H54 (cell line): Measurements from ENCODE around the gene GNAT3.

ENCODE experiments used
- DNase-seq: peaks from one replicate; pipeline ENCODE4 v3.0.0; 2011; ENCODE audit warnings: low spot score, mixed read lengths; ENCODE audit not compliant: insufficient read length
- FAIRE-seq: peaks from 3 replicates; lab custom pipeline; 2011; peaks lifted over from hg19 to GRCh38; lab: Jason Lieb, UNC
- POLR2A ChIP-seq: IDR thresholded peaks from 2 replicates; pipeline ENCODE4 v1.6.1; 2011; ENCODE audit warnings: low read depth, mild to moderate bottlenecking, low read length

The GNAT3 gene

DNA sequence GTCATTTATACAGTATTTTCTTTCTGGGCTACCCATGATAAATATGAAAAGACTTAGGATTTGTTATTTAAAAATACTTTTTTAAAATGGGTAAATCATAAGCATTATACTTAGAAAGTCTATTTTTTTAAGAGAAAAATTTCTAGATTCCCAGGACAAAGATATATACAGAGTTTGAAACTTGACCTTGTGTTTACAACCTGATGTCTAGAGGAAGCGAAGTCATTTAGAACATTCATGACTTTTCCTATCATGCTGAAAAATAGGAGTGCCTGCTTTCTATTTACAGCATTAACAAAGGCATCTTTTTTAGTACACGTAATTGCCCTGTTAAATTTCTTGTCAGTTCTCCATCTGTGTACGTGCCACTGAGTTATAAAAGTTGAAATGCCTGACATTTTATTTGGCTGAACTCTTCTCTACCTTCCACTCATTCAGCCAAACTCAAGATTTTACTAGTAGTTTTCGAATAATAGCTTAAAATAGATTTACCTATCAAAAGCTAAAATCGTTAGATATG, 23.0 kb downstream of the GNAT3 start:
- FAIRE-seq (peak; percentile 33), DNase-seq (no peak)
- no peak for TF ChIP-seq POLR2A

DNA sequence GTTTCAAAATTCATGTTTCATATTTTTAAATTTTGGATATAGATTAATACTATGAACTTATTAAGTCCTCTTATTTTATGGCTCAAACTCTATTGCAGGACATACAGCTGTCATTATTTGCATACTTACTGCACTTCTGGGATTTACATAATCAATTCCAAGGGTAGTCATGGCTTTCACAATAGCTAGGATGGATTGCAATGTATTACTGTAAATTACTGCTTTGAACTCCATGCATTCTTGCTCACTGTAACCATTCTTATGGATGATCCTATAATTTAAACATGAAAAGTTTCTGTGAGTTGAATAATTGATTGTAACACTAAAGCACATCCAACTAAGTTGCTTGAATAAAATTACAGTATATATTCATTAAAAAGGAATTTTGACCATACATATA, 23.5 kb downstream of the GNAT3 start:
- no peak for DNase-seq
- no peak for TF ChIP-seq POLR2A
- FAIRE-seq, result no peak

DNA sequence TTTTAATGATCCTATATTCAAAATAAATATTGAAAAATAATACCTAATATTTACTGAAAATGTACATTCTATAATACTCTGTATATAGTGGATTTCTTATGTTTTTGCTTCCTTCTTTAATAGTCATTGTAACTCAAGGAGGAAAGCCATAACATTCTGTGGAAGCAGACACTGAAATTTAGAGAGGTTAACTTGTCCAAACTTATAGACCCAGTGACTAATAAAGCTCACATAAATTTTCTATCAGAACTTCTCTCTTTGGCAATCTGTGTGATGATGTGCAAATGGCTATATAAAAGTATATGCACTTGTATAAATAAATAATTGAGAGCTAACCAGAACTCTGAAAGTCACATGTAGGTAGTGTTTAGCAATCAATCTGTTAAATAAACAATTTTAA, 26.1 kb downstream of the GNAT3 start:
- DNase-seq, result no peak
- no peak for TF ChIP-seq POLR2A
- FAIRE-seq, result no peak

DNA sequence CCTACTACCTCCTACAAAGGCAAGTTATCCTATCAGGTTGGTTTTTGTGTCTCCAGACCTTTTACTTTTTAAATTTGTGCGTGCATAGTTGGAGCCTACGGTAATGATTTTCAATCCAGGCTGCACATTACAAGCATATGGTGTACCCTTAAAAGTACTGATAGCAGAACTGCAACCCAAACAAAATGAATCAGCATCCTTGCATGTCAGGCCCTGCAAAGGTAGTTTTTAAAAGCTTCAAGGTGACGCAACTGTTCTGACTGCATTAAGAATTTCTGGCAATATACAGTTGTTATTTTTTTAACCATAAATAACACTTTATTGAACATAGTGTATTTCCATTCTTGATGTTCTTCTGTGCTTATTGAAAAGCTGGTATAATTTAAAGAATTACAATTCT, 28.9 kb downstream of the GNAT3 start:
- FAIRE-seq, result peak; percentile 62
- no peak for TF ChIP-seq POLR2A

DNA sequence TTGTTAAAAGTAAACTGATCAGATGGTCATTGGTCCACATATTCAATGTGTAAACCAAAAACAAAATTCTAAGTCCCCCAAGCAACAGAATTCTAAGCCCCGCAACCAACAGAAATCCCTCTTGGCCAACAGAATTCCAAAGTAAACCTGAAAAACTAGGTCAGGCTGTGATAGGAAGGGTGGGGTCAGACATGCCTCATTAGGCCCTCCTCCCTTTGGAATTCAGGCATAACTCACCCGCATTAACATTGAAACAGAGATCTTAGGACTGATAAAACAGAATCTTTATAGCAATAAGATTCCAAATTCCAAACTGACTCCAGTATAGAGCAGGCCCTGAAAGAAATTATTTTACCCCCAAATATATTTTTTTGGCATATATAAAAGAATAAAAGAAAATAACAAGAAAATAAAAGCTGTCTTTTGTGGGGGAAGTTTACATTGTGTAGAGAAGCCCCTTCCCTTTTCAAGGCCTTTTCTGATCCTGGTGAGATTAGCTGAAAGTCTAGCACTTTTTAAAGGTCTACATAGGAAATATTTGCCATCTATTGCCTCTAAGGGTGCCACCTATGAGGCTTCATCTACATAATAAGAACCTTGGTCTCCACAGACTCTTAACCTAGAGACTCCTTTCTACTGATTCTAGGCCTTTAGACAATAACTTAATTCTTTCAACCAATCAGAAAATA, 30.5 kb downstream of the GNAT3 start:
- no peak for TF ChIP-seq POLR2A
- FAIRE-seq (peak; percentile 97), DNase-seq (no peak)

More for the DNA sequence above, 28.9 kb downstream of the GNAT3 start:
- no peak for DNase-seq

DNA sequence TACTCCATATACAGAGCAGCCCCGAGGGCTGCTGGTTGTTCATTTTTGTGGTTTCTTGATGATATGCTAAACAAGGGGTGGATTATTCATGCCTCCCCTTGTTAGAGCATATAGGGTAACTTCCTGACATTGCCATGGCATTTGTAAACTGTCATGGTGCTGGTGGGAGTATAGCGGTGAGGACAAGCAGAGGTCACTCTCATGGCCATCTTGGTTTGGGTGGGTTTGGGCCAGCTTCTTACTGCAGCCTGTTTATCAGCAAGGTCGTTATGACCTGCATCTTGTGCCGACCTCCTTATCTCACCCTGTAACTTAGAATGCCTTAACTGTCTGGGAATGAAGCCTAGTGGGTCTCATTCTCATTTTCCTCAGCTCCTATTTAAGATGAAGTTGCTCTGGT, 31.3 kb downstream of the GNAT3 start:
- FAIRE-seq (peak; percentile 62), DNase-seq (no peak)
- no peak for TF ChIP-seq POLR2A

DNA sequence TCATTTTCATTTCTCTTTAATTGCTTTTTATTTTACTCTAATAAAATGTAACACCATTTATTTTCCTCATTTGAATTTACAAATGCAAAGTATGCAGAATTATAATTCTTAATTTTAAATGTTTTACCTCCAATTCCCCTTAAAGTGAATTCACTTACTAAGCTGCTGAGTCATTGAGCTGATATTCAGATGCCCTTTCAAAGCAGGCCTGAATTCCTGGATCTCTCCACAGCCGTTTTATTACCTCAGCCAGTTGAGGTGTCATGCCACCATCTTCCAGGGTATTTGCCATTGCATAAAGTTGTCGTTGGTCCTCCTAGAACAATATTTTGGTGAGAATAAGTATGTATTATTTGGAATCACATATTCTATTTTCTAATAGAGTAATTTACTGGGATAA, 33.2 kb downstream of the GNAT3 start:
- peak; percentile 93 for FAIRE-seq
- TF ChIP-seq POLR2A, result no peak
- peak; percentile 6 for DNase-seq

DNA sequence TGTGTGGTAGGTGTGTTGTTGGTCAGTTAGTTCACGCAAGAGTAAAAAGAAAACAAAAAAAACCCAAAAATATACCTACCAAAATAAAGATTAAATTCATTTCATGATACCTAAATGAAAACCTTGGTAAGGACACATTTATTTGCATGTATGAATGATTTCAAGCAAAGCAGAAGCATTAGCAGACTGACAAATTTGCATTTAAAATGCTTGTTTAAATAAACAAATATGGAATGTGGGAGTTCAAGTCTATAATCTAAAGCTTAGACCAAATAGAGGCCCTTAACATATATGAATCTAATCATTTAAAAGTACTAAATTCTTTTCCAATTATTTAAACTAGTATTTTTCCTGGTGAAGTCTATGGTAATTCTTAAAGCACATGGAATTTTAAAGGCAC, 35.8 kb downstream of the GNAT3 start:
- FAIRE-seq, result no peak
- TF ChIP-seq POLR2A, result no peak
- no peak for DNase-seq

DNA sequence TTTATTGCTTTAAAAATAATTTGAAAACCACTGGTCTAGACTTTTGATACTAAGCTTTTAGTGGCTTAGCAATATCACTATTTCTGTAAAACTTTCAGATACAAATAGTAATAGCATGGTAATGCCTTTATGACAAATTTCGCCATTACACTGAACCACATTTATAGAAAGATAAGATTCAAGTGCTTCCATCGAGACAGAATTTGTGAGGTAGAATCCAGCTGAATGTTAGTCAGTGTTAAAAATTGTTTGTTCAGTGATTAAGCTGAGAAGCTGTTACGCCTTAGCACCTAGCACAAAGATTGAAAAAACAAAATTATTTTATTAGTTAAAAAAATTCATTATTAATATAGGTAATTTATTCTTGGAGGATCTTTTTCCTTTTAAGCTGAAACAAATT, 36.5 kb downstream of the GNAT3 start:
- FAIRE-seq (no peak), DNase-seq (no peak)
- no peak for TF ChIP-seq POLR2A

DNA sequence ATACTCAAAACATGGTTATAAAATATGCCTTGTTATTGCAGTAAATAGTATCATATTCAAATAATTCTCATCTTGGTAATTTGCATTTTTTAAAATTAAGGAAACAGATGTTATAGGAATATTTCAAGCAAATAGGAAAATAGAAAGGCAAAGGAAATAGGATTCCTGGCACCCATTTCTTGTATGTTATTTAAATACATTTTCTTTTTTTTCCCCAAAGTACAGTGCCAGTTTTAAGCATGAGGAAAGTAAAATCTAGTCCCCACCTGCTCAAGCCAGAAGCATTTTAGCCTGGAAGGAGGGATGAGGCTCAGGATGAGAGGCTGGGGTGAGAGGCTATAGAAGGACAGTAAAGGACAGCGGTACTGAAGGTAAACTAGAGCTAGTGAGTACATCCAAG, 38.1 kb downstream of the GNAT3 start:
- FAIRE-seq, result no peak
- no peak for TF ChIP-seq POLR2A
- no peak for DNase-seq

DNA sequence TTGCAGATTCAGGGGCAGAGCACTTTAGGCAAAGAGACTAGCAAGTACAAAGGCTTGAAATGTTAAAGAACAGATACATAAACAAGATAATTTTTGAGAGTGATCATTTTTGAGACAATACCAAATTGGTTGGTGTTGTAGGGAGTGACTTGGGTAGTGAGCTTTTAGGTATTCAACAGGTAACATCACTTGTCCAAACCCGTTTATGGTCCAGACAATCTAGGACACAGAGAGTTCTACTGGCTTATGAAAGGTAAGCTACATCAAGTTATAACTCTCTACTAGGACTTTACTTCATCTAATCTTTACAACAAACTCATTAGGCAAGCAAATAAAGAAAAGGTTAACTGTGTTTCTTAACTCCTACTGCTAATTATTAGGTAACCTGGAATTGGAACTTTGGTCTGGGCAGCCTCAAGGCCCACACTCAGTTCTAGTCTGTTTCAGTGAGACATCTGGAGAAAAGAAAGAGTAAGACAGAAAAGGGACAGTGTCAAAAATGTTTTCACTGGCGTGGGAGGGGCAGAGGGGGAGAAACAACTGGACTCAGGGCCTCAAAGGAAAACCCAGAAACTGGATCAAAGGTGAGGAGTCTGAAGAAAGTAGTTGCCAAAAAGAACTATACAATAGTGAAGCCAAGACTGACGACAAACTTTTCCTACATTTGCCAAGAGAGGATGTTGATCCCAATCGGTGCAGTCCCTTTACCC, 39.2 kb downstream of the GNAT3 start:
- FAIRE-seq, result peak; percentile 80
- no peak for TF ChIP-seq POLR2A
- no peak for DNase-seq

DNA sequence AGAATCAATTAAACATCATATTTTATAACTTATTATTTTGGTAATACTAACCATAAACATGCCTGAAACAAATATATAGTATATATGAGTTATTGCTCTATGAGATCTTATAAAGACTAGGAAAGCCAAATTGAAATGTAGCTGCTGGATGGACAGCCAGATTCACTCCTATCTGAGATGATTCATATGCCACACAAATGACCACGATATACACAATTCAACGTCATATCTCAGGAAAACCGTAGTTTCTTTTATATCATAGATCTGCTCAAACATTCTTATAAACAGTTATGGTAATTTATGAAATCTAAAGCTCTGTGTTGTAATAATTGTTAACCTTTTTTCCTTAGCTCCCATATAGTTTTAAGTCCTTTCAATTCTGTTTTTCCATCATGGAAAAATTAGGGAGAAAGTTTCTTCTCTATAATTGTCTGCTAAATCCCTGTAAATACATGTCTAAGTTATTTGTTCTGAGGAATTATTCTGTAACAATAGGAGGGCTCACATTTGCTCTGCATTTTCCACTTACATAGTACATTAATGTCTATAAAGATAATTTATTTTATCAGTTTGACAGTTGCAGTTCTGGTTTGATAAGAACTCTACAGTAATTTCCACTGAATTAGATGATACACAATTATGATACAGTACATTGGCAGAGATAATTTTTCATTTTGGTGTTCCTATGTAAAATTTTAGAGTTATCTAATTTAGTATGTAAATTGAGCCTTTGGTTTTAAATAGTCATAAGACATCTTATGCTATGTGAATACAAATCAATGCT, 42.7 kb downstream of the GNAT3 start:
- DNase-seq (no peak), FAIRE-seq (no peak)
- no peak for TF ChIP-seq POLR2A

DNA sequence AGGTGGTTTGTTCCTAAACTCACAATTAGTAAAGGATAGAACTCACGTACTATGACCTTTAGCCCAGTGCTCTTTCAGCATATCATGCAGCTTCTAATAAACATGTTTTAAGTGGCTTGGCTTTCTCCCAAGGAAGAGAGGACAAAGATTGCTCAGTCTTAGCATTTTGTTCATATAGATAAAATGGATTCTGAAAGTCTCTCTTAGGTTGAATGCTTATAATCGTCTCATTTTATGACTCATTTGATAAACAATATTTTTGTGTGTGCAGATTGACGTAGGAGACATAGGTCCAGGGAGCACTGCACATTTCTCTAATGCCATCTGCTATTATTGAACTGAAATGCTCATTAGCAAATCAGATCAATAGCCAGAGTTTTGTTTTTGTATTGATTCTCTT, 44.8 kb downstream of the GNAT3 start:
- DNase-seq (no peak), FAIRE-seq (peak; percentile 82)
- TF ChIP-seq POLR2A, result no peak

DNA sequence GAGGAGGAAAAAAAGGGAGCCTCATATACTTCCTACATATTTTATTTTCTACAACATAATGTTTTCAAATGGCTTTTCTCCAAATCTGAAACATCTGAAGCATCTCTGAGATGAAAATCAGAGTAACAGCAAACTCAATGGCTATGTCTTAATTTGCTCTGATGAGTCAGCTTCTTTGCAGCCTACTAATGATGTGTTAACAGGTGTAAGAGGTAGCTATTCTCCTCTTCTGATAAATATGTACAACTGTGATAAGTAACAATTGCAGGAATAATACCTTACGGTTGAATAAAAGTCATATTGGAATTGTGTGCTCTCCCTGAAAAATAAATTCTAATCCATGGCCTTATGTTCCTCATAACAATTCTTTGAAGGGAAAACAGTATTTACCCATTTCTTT, 45.2 kb downstream of the GNAT3 start:
- no peak for TF ChIP-seq POLR2A
- no peak for FAIRE-seq
- no peak for DNase-seq

DNA sequence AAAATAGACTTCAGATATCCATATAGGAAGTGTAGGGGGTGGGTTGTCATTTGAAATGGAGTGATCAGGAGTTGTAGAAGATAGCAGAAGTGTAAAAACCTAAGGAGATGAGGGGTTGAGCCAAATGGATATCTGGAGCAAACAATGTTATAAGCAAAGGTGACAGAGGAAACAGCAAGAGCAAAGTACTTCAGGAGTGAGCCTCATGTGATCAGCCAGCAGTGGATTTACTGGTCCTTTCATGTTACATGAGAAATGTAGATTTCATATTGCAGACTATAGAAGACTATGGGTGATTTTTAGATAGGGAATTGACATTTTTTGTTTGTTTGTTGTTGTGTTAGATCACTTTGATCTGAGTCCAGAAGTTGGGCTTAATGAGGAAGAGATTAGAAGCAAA, 47.7 kb downstream of the GNAT3 start:
- TF ChIP-seq POLR2A, result no peak
- DNase-seq (no peak), FAIRE-seq (no peak)
